HG03354 (cell line): ENCODE results near the gene TEFM.
"Not testable (repeated sequence)": the region's sequence is repeated elsewhere in the genome, so short reads cannot be mapped to it uniquely, and the experiment has no call there.

Experiments used
- ATAC-seq: cut with Tn5 transposase; IDR thresholded peaks from one replicate; pipeline ENCODE4 v1.9.1; 2021; ENCODE audit warnings: mild to moderate bottlenecking; ENCODE audit not compliant: unreplicated experiment, poor library complexity, severe bottlenecking

The TEFM gene, protein sequence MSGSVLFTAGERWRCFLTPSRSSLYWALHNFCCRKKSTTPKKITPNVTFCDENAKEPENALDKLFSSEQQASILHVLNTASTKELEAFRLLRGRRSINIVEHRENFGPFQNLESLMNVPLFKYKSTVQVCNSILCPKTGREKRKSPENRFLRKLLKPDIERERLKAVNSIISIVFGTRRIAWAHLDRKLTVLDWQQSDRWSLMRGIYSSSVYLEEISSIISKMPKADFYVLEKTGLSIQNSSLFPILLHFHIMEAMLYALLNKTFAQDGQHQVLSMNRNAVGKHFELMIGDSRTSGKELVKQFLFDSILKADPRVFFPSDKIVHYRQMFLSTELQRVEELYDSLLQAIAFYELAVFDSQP

DNA sequence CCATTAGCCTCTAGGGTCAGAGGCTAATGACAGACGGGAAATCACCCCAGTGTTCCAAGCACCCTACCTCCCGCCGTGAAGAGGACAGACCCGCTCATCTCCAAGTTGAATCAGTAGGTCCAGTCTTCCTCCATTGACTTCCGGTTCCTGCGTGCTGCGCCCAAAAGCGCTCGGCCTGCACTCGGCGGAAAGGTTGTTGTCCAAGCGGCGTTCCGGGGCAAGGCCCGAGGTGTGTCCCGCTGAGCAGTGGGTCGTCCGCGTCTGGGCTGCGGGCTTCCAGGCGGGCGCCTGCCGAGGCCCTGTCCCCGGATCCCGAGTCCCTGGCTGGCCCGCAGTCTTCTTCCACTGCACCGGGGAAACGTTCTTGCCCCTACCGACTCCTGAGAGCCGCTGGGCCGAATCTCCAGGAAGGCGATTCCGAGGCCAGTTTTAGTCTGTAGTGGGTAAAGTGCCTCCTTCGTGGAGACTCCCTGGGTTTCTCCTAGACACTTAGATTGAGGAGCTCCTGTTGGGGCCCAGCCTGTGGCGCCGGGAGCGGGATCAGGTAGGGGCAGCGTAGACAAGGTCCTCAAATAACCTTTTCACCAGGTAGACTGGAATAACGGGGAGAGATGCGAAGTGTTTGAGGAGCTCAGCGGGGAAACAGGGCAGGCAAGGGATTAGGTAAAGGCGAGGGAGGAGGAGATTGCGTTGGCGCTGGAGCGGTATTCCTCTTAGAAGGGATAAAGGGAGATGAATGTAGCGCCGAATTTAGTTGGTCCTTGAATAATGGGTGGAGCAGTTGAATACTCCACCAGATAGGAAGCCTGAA is at the start of gene TEFM:
Gene TEFM (minus strand): TSS at position 138 of the 811 bp plus-strand sequence. CDS start 40 bp downstream, at position 98.
- ATAC-seq = peak; percentile 92

- ATAC-seq = no peak
Observed at GRCh38 chr17:30954046-30954830, 48.2 kb upstream of the TEFM start.

- ATAC-seq = no peak
Observed at GRCh38 chr17:30952638-30953393, 46.8 kb upstream of the TEFM start.

DNA sequence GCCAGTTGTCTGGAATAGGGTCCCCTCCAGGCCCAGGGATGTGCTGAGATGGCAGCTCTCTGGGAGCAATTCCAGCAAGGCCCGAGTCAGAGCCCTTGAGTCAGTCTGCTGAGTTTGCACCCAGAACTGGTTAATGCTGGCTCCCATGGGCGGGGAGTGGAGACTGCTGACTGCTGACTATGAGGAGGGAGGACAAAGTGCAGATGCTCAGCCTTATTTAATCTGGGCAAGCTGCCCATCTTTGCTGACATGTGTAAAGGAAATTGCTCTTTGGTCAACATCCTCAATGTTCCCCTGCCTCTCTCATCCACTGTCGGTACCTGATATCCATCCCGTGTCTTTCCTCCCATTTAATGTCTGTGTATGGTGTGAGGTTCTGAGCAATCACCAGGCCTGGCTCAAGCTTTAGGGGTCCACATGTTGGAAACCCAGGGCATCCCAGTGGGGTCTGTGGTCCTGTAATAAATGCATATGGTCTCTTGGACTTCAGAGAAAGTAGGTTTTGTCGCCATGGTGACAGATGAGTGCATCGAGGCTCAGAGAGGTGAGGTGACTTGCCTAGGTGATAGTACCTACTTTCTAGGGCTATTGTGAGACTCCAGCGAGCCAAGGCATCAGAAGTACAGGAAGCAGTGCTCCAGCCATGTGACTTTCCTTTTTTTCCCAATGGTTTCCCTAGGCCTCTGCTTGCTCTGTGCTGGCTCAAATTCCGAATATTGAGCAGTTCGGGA is 44.8 kb upstream of the TEFM start:
- no peak for ATAC-seq

- ATAC-seq = no peak
Observed at GRCh38 chr17:30950189-30950588, 44.2 kb upstream of the TEFM start.

DNA sequence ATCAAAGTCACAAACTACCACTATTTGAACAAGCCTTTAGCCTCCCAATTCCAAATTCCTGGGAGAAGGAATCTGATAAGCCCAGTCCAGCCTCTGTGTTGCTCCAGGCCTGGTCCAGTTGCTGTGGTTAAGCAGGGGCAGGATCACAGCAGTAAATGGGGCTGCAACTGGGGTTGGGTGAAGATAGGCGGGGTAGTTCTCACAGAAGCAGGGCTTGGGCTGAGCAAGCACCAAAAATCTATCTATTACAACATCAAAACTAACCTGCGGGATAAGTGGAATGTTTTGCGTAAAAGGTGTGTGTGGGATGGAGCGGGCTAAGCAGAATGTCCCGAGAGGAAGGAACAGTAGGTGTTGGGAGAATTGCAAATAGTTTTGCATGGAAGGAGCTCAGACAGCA is 41.8 kb upstream of the TEFM start:
- no peak for ATAC-seq

DNA sequence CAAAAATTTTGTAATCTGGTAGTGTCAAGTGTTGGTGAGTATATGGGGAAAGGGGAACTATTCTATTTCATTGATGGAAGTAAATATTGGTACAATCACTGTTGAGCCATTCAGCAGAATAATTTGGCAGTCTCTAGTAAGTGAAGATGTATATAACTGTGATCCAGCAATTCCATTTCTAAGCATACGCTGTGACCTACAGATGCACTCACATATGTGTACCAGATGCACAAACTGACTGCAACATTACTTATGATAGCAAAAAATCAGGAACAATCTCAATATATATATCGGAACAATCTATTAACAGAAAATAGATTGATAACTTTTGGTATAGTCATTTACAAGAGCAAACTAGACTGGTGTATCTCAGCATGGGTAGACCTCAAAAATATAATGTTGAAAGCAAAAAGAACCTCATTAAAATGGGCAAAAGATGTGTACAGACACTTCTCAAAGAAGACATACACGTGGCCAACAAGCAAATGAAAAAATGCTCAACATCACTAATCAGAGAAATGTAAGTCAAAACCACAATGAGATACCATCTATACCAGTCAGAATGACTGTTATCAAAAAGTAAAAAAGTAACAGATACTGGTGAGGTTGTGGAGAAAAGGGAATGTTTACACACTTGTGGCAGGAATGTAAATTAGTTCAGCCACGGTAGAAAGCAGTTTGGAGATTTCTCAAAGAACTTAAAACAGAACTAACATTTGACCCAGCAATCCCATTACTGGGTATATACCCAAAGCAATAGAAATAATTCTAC is 36.5 kb upstream of the TEFM start:
- ATAC-seq = no peak

DNA sequence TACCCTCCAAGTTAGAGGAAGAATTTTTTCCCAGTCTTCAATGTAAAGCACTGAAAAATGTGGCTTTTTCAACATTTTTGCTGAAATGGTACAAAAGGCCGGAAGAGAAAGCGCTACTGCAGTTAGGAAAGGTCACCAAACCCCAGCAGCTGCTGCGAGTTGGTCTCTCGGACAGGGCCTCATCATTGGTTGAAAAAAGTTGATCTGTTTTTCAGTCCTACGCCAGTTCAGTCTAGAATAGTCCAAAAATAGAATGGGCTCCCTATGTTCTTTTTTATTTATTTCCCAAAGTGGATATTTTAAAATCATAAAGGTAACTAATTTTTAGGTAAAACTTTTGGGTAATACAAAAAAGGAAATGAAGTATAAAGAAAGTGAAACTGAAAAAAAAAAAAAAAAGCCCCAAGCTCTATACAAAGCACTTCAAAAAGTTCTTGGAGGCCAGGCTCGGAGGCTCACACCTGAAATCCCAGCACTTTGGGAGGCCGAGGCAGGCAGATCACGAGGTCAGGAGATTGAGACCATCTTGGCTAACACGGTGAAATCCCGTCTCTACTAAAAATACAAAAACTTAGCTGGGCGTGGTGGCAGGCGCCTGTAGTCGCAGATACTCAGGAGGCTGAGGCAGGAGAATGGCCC is 33.1 kb upstream of the TEFM start:
- ATAC-seq = no peak

DNA sequence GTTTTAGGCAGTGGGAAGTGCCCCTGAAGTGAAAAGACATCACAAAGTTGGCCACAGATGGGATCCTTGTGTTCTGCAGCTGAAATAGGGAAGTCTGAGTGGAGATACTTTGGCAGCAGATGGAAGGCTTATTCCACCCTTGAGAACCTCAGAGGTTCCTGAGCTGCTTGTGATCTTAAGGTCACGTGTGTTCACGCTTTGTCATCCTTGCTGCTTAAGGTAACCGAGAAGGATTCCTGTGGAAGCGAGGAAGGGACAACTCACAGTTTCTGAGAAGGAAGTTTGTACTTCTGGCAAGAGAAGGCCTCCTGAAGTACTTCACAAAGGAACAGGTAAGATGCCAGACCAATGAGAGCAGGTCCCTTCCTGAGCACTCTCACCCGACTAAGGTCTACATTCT is 27.9 kb upstream of the TEFM start:
- ATAC-seq = no peak

DNA sequence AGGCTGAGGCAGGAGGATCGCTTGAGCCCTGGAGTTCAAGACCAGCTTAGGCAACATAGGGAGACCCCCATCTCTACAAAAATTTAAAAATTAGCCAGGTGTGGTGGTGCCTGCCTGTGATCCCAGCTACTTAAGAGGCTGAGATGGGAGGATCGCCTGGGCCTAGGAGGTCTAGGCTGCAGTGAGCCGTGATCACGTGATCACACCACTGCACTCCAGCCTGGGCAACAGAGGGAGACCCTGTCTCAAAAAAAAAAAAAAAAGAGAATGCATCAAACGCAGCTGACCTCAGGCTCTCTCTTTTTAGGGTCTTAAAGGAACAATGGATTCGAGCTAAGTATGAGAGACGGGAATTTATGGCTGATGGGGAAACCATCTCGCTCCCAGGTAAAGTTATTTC is 25.5 kb upstream of the TEFM start:
- ATAC-seq = not testable (repeated sequence)

DNA sequence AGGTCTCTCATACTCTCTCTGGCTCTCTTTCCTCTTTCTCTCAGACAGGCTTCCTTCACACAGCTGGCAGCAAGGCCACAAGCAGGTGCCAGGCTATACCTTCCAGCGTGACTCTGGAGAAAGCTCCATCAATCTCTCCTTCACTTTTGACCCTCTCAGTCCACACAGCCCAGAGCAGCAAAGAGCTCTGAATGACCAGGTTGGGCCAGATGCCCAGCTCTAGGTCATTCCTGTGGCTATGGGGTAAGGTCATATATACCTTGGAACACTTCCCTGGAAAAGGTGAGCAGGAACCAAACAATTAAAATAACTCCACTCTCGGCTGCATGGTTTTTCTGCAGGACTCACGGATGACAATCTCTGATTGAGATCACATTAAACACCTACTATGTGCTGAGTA is 24.5 kb upstream of the TEFM start:
- ATAC-seq = no peak

GRCh38 chr17:30929861-30930260 is 23.8 kb upstream of the TEFM start:
- ATAC-seq = not testable (repeated sequence)

DNA sequence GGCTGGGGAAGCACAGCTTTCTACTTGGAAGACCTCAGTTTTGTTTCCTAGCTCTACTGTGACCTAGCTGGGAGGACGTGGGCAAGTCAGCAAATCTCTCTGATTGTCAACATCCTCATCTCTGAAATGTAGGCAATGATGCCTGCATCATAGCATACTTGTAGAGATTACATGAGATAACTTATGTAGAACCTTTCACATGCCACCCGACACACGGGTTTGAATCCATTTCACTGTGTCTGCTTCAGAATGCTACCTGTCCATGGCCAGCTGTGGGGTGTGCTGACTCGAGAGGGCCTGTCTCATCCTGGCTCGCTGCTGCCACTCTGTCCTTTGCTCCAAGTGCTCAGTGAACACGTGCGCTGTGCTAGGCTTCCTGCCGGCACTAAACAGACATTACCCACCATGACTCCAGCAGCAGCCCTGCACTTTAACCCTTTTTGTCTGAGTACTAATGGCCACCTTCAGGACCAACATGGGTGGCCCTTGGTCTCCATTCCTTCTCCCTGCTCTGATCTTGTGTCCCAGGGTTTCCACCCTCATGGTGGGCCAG is 23.1 kb upstream of the TEFM start:
- no peak for ATAC-seq

DNA sequence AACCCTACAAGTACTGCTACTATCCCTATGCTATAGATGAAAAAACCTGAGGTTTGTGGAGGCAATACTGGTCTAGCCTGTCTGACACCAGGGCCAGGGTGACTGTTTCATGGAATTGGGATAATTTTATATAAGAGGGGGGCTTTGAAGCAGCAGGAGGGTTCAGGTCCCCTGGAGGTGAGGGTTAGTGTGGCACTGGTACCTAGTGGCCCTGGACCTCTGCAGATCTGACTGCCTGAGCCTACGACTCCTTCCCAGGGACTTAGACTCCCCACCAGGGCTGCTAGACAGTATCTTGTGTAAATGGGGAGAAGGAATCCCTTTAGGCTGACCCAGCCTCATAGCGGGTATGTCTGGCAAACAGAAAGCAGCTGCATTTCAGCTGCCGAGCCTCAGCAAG is 22.5 kb upstream of the TEFM start:
- no peak for ATAC-seq

GRCh38 chr17:30927756-30928155 is 21.7 kb upstream of the TEFM start:
- no peak for ATAC-seq

- no peak for ATAC-seq
Observed at GRCh38 chr17:30926516-30926915, 20.5 kb upstream of the TEFM start.

DNA sequence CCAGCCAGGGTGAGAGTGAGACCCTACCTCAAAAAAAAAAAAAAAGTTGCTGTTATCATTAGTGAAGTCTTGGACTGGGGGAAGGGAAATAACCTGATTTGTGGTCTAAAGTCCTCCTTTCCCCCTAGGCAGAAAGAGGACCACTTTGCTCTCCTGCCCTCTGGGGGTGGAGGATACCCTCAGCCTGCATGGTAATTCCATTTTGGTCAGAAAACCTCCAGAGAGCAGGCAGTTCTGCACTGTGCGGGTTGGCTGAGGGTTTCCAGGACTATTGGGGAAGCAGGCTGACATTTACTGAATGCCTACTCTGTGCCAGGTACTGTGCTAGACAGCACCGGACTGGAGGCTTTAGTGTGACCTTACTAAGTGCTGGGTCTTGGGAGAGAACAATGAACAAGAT is 18.3 kb upstream of the TEFM start:
- no peak for ATAC-seq
